Activated CD4-positive, alpha-beta memory T cell treated with anti-CD3 and anti-CD28 coated beads for 36 hours (primary cell): Measurements from ENCODE around the gene GABRR1. TPM values are rescaled to one million over a fixed set of nuclear protein-coding genes. Genes with fewer than 3 reads are reported as not detected.
"Not testable (repeated sequence)": the region's sequence is repeated elsewhere in the genome, so short reads cannot be mapped to it uniquely, and the experiment has no call there.

Experiments
- CTCF ChIA-PET: fragments of 350-600 bp; sonication (Branson Sonifier 250); formaldehyde crosslinking; loops from one replicate; lab custom pipeline; 2021; ENCODE audit warnings: antibody characterized with exemption, inconsistent platforms; lab: Charles Lee
- POLR2A ChIA-PET: fragments of 350-600 bp; sonication (Branson Sonifier 250); formaldehyde crosslinking; loops from one replicate; lab custom pipeline; 2021; ENCODE audit warnings: antibody characterized with exemption; lab: Charles Lee
- DNase-seq: peaks from one replicate; pipeline ENCODE4 v3.0.0-alpha.2; 2020
- H3K27ac Mint-ChIP-seq: one replicate; pipeline ENCODE4 v1.8.0; 2021; ENCODE audit warnings: mixed read lengths
- H3K27me3 Mint-ChIP-seq: one replicate; pipeline ENCODE4 v1.8.0; 2021; ENCODE audit warnings: mixed read lengths
- H3K36me3 Mint-ChIP-seq: one replicate; pipeline ENCODE4 v1.8.0; 2021; ENCODE audit warnings: mixed read lengths
- H3K4me1 Mint-ChIP-seq: one replicate; pipeline ENCODE4 v1.8.0; 2021; ENCODE audit warnings: low read depth, mixed read lengths
- H3K4me3 Mint-ChIP-seq: one replicate; pipeline ENCODE4 v1.8.0; 2021; ENCODE audit warnings: mild to moderate bottlenecking, mixed read lengths
- H3K9me3 Mint-ChIP-seq: one replicate; pipeline ENCODE4 v1.8.0; 2021; ENCODE audit warnings: mixed read lengths
- intact Hi-C: fragments of 100-400 bp; cut with micrococcal nuclease; formaldehyde crosslinking; loops from one replicate; pipeline ENCODE4 v1.15.1; 2023
- total RNA-seq, 2 experiments: library from RNA; stranded (reverse); gene quantifications; one replicate each; pipeline ENCODE4 v1.2.3, GENCODE V29; 2021

Gene GABRR1
- total RNA-seq, 2 experiments from 2014 or later: not detected

DNA sequence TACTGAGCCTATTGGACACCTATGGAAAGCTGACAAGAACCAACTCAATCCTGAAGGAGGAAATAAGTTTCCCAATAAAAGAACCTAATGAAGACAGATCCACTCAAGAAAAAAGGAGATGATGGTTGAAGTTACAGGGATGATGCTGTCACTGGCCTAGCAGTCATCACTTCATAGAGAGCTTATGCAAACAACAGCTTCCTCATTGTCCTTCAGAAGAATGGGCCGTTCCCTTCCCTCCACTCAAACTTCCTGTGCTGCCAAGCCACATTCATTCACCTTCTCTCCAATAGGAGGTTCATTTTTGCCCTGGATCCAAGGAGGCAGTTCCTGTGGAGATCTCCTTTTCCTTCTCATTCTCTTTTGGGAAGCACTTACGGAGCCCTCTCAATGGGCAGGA is 85.1 kb downstream of the GABRR1 start:
- H3K36me3 Mint-ChIP-seq: peaks cover 2% of the 10 kb centered on the region
- H3K4me3 Mint-ChIP-seq: no peak overlapping the region
- DNase-seq: no peak
- ChIA-PET POLR2A (no interaction called here), CTCF (no interaction called here)
- H3K9me3 Mint-ChIP-seq: peaks cover 8% of the 10 kb centered on the region
- no peaks in the 10 kb centered on the region for H3K4me1 Mint-ChIP-seq
- no peak overlapping the region for H3K27ac Mint-ChIP-seq
- intact Hi-C loops: no loop called here
- no peaks in the 10 kb centered on the region for H3K27me3 Mint-ChIP-seq

GRCh38 chr6:89131599-89131998 is 85.6 kb downstream of the GABRR1 start:
- intact Hi-C loops: no loop called here
- POLR2A ChIA-PET: no interaction called here
- H3K9me3 Mint-ChIP-seq: peaks cover 8% of the 10 kb centered on the region
- no peaks in the 10 kb centered on the region for H3K4me1 Mint-ChIP-seq
- CTCF ChIA-PET: no interaction called here
- DNase-seq: no peak
- no peak overlapping the region for H3K4me3 Mint-ChIP-seq
- no peak overlapping the region for H3K27ac Mint-ChIP-seq
- H3K27me3 Mint-ChIP-seq: no peaks in the 10 kb centered on the region
- H3K36me3 Mint-ChIP-seq: peaks cover 2% of the 10 kb centered on the region

GRCh38 chr6:89128256-89128671 is 88.9 kb downstream of the GABRR1 start:
- intact Hi-C loops, H3K36me3 Mint-ChIP-seq, POLR2A ChIA-PET, H3K27me3 Mint-ChIP-seq, H3K27ac Mint-ChIP-seq, H3K4me3 Mint-ChIP-seq, H3K4me1 Mint-ChIP-seq, H3K9me3 Mint-ChIP-seq, DNase-seq: not testable (repeated sequence)
- CTCF ChIA-PET: interaction anchor here (0.6 kb wide), 1 partner anchor 113 kb away, joined by 3 read pairs; no protein-coding TSS in a partner anchor

Other genes starting within 250 kb of the GABRR1 start
- gene PNRC1, start 136.6 kb downstream of the GABRR1 start, total RNA-seq: 10 to 100 TPM; 95.1 TPM
- under 1 TPM; 0.10 to 0.12 TPM for gene SRSF12, start 99.3 kb downstream of the GABRR1 start, total RNA-seq
- gene PM20D2, start 71.3 kb downstream of the GABRR1 start, total RNA-seq: 1 to 10 TPM; 8.4 to 8.9 TPM
- under 1 TPM; 0.50 to 0.51 TPM for gene GABRR2, start 97.9 kb upstream of the GABRR1 start, total RNA-seq
- gene UBE2J1, start 135.4 kb upstream of the GABRR1 start, total RNA-seq: 10 to 100 TPM; 23.8 to 24.9 TPM
- 10 to 100 TPM; 15.8 to 16.4 TPM for gene RRAGD, start 194.9 kb upstream of the GABRR1 start, total RNA-seq
- 1 to 10 TPM; 3.1 to 4.0 TPM for gene ANKRD6, start 215.8 kb upstream of the GABRR1 start, total RNA-seq